Heart left ventricle (tissue), 16 donors: ENCODE measurements around the gene CACNB1. TPM values are rescaled to one million over a fixed set of nuclear protein-coding genes. Genes with fewer than 3 reads are reported as not detected.

Source experiments
- ATAC-seq, 4 donors: fragments of 200-7000 bp; cut with Tn5 transposase; one replicate each; pipeline ENCODE4 v1.9.1; 2020 to 2022; ENCODE audit warnings: moderate library complexity in 4 of 4, mild to moderate bottlenecking in 3 of 4, moderate number of reproducible peaks in 1 of 4
- DNase-seq, 5 donors: peaks; one replicate each; pipeline ENCODE4 v3.0.0-alpha.2; 2020
- H3K27ac ChIP-seq, 12 donors: fragments of 200-600 bp; sonication (generic) in 4 of 12; one replicate each; pipeline versions ENCODE4 v1.5.0 to v1.8.0; 2016 to 2022; ENCODE audit warnings: mild to moderate bottlenecking in 2 of 12
- H3K27me3 ChIP-seq, 9 donors: fragments of 200-600 bp; sonication (generic) in 2 of 9; one replicate each; pipeline versions ENCODE4 v1.5.1 to v1.8.0; 2016 to 2022; ENCODE audit warnings: mild to moderate bottlenecking in 3 of 9
- H3K36me3 ChIP-seq, 9 donors: fragments of 200-600 bp; sonication (generic) in 2 of 9; one replicate each; pipeline versions ENCODE4 v1.5.0 to v1.8.0; 2018 to 2022; ENCODE audit warnings: mild to moderate bottlenecking in 2 of 9
- H3K4me1 ChIP-seq, 12 donors: fragments of 200-600 bp; sonication (generic) in 4 of 12; one replicate each; pipeline versions ENCODE4 v1.5.0 to v1.8.0; 2016 to 2022; ENCODE audit warnings: mild to moderate bottlenecking in 3 of 12
- H3K4me3 ChIP-seq, 12 donors: fragments of 200-600 bp; sonication (generic) in 4 of 12; one replicate each; pipeline versions ENCODE4 v1.5.0 to v1.8.0; 2017 to 2022; ENCODE audit warnings: mild to moderate bottlenecking in 9 of 12, moderate library complexity in 4 of 12
- H3K9me3 ChIP-seq, 12 donors: fragments of 200-600 bp; sonication (generic) in 4 of 12; one replicate each; pipeline versions ENCODE4 v1.5.0 to v1.8.0; 2016 to 2022; ENCODE audit warnings: mild to moderate bottlenecking in 1 of 12
- CTCF ChIP-seq, 12 donors: fragments of 200-600 bp; sonication (generic) in 4 of 12; IDR thresholded peaks; one replicate each; pipeline versions ENCODE4 v1.5.0 to v1.8.0; 2018 to 2022; ENCODE audit warnings: antibody characterized with exemption in 12 of 12, mild to moderate bottlenecking in 5 of 12
- POLR2A ChIP-seq, 2 donors: fragments of 450-650 bp; IDR thresholded peaks; one replicate each; pipeline ENCODE4 v1.6.1; 2017; ENCODE audit warnings: antibody characterized with exemption in 2 of 2, mild to moderate bottlenecking in 2 of 2, moderate library complexity in 2 of 2
- WGBS, 4 donors: extraction: QIAGEN DNeasy Blood & Tissue Kit in 2 of 4; methylation state at CpG; one replicate each; pipeline versions ENCODE4 v1.1.5 to v1.1.7; 2013 to 2018; 5-methylcytosine and 5-hydroxymethylcytosine counted together
- intact Hi-C, 10 donors: fragments of 100-400 bp; cut with DNase I; formaldehyde crosslinking; loops; one replicate each; pipeline versions ENCODE4 v1.11.1 to v1.14.2; 2022
- polyA plus RNA-seq, 2 donors: library from polyadenylated mRNA; stranded (reverse); fragments of 200-250 nt; gene quantifications; one replicate each; pipeline ENCODE4 v1.2.3, GENCODE V29; 2013
- total RNA-seq, 9 donors: library from RNA; depleted of rRNA in 2 of 9; stranded (reverse); fragments of >200 nt in 2 of 9; fragmentation: NEBNext Ultra II Directional in 3 of 9; extraction: Animal tissue kit (Norgen Biotek cat#: 25700) in 3 of 9; gene quantifications; one replicate each; pipeline versions ENCODE4 v1.1.0 to v1.2.4, GENCODE V29; 2016 to 2023
- donor health status: ischemic (EF 13 %, LVEDD 7.1; RV severe dilation, severe dysfunction).
- donor health status: healthy with polysubstance abuse.
- donor health status: DM: no; HTN: yes; CAD: no.
- donor health status: DM: no; HTN: no; CAD: no.
- donor health status: ischemic (EF 25% LVEDD 6.9; RV normal size, moderate dysfunction).
- donor health status: ischemic (EF 25% LVEDD 5.7; RV mildly dilated, moderate dysfunction).
- donor health status: healthy.
- donor health status: DM: yes; HTN: yes; CAD: no.
- donor health status: ischemic (EF 35%, LVEDD 5.7; RV mildly dilated, moderate dysfunction).
- donor health status: nonischemic (EF 11% LVEDD 7.7; RV severe dilation, severe dysfunction).
- donor health status: DM: yes; HTN: yes; CAD: no.
- donor health status: PGD.
- donor health status: ischemic (EF 29% LVEDD 5.4; RV normal size, mild dysfunction).
- donor health status: nonischemic (EF 23%, LVEDD 6.1; RV moderate dilation, normal function).

CACNB1 gene
- total and polyA plus RNA-seq, 11 donors: 4.3 to 14.3 (median 7.1) TPM

- ATAC-seq: no peak
- WGBS, 4 donors: 72 to 81% (median 78%) methylated on average over 8 to 10 of the region's 10 CpGs
- Histone ChIP-seq H3K36me3 (peaks cover 0 to 35% (median 7%) of the 10 kb centered on the region in 9 donors), H3K27me3 (no peaks in the 10 kb centered on the region), H3K4me1 (peaks cover 0 to 47% (median 22%) of the 10 kb centered on the region in 12 donors), H3K9me3 (no peaks in the 10 kb centered on the region), H3K27ac (peak overlapping the region in 4 of 12 donors; percentile 1 to 24 (median 11)), H3K4me3 (peak overlapping the region in 1 of 12 donors; percentile 92)
- DNase-seq: no peak
- intact Hi-C loops: loop anchor here in 1 of 10 donors (5.0 kb wide), 1 partner anchor 37 kb away; no protein-coding TSS in a partner anchor
- no peak for TF ChIP-seq CTCF (IDR thresholded peaks at IDR 0.05)
- TF ChIP-seq POLR2A (IDR thresholded peaks at IDR 0.05): no peak
Measured at GRCh38 chr17:39194985-39195524, 2.4 kb downstream of the CACNB1 start.

- TF ChIP-seq CTCF (IDR thresholded peaks at IDR 0.05): peak in 11 of 12 donors; percentile 12 to 61 (median 39)
- no peak for TF ChIP-seq POLR2A (IDR thresholded peaks at IDR 0.05)
- WGBS, 4 donors: 50 to 63% (median 57%) methylated on average over 15 to 20 of the region's 20 CpGs
- intact Hi-C loops: loop anchor here in 1 of 10 donors (5.0 kb wide), 1 partner anchor 38 kb away; no protein-coding TSS in a partner anchor
- peak overlapping the region in 2 of 12 donors; percentile 8 to 14 for H3K27ac ChIP-seq
- no peaks in the 10 kb centered on the region for H3K27me3 ChIP-seq
- peak in 3 of 4 donors; percentile 70 to 81 (median 73) for ATAC-seq
- DNase-seq: peak in 4 of 5 donors; percentile 70 to 83 (median 77)
- H3K9me3 ChIP-seq: no peaks in the 10 kb centered on the region
- H3K36me3 ChIP-seq: peaks cover 0 to 38% (median 8%) of the 10 kb centered on the region in 9 donors
- no peak overlapping the region for H3K4me3 ChIP-seq
- H3K4me1 ChIP-seq: peaks cover 0 to 42% (median 22%) of the 10 kb centered on the region in 12 donors
Measured at GRCh38 chr17:39194089-39194984, 3.1 kb downstream of the CACNB1 start.

- intact Hi-C loops: loop anchor here in 1 of 10 donors (5.0 kb wide), 1 partner anchor 39 kb away; no protein-coding TSS in a partner anchor
- Histone ChIP-seq H3K4me1 (peaks cover 0 to 36% (median 22%) of the 10 kb centered on the region in 12 donors), H3K4me3 (no peak overlapping the region), H3K27me3 (no peaks in the 10 kb centered on the region), H3K36me3 (peaks cover 0 to 48% (median 18%) of the 10 kb centered on the region in 9 donors), H3K9me3 (no peaks in the 10 kb centered on the region), H3K27ac (no peak overlapping the region)
- 82 to 88% (median 84%) methylated on average over 5 to 10 of the region's 10 CpGs for WGBS, 4 donors
- DNase-seq (no peak), ATAC-seq (no peak)
- TF ChIP-seq POLR2A (IDR thresholded peaks at IDR 0.05): no peak
- TF ChIP-seq CTCF (IDR thresholded peaks at IDR 0.05): no peak
Measured at GRCh38 chr17:39193346-39193745, 4.1 kb downstream of the CACNB1 start.

GRCh38 chr17:39192901-39193300, 4.6 kb downstream of the CACNB1 start:
- Histone ChIP-seq H3K36me3 (peaks cover 0 to 53% (median 22%) of the 10 kb centered on the region in 9 donors), H3K4me1 (peaks cover 0 to 33% (median 18%) of the 10 kb centered on the region in 12 donors), H3K27me3 (no peaks in the 10 kb centered on the region), H3K4me3 (no peak overlapping the region), H3K27ac (no peak overlapping the region), H3K9me3 (no peaks in the 10 kb centered on the region)
- no peak for DNase-seq
- ATAC-seq: no peak
- intact Hi-C loops: loop anchor here in 1 of 10 donors (5.0 kb wide), 1 partner anchor 39 kb away; no protein-coding TSS in a partner anchor
- 91 to 97% (median 93%) methylated on average over 14 to 16 of the region's 16 CpGs for WGBS, 4 donors
- TF ChIP-seq POLR2A (IDR thresholded peaks at IDR 0.05): no peak
- no peak for TF ChIP-seq CTCF (IDR thresholded peaks at IDR 0.05)
